ENCODE results near the gene PRDM16. TPM values are rescaled to one million over a fixed set of nuclear protein-coding genes. Genes with fewer than 3 reads are reported as not detected.

PRDM16 gene
- total RNA-seq, 2 donors from 2014 or later, result not detected

- ATAC-seq (replicated peaks), result no peak
- no peaks in the 10 kb centered on the region for H3K36me3 Mint-ChIP-seq (ENCODE audit: low read depth)
- H3K27me3 Mint-ChIP-seq, result peaks cover 4% of the 10 kb centered on the region
- no peaks in the 10 kb centered on the region for H3K9me3 Mint-ChIP-seq
- no peak overlapping the region for H3K4me3 Mint-ChIP-seq
- H3K4me1 Mint-ChIP-seq, result no peaks in the 10 kb centered on the region
- no peak overlapping the region for H3K27ac Mint-ChIP-seq
These were observed 198.0 kb downstream of the PRDM16 start for GRCh38 chr1:3266870-3267549.

GRCh38 chr1:3267550-3268270, 198.7 kb downstream of the PRDM16 start:
- no peaks in the 10 kb centered on the region for H3K4me1 Mint-ChIP-seq
- no peak for ATAC-seq (replicated peaks)
- no peaks in the 10 kb centered on the region for H3K36me3 Mint-ChIP-seq (ENCODE audit: low read depth)
- H3K4me3 Mint-ChIP-seq, result no peak overlapping the region
- peaks cover 4% of the 10 kb centered on the region for H3K27me3 Mint-ChIP-seq
- no peak overlapping the region for H3K27ac Mint-ChIP-seq
- H3K9me3 Mint-ChIP-seq, result no peaks in the 10 kb centered on the region

GRCh38 chr1:3268281-3268680, 199.3 kb downstream of the PRDM16 start:
- H3K36me3 Mint-ChIP-seq (ENCODE audit: low read depth), result no peaks in the 10 kb centered on the region

GRCh38 chr1:3270403-3271245, 201.6 kb downstream of the PRDM16 start:
- Mint-ChIP-seq H3K9me3 (no peaks in the 10 kb centered on the region), H3K27me3 (peaks cover 4% of the 10 kb centered on the region), H3K36me3 (ENCODE audit: low read depth) (no peaks in the 10 kb centered on the region), H3K27ac (no peak overlapping the region), H3K4me1 (no peaks in the 10 kb centered on the region), H3K4me3 (no peak overlapping the region)
- ATAC-seq (replicated peaks), result peak; percentile 26

More at GRCh38 chr1:3268281-3268680, 199.3 kb downstream of the PRDM16 start:
- no peak for ATAC-seq (replicated peaks)
- Mint-ChIP-seq H3K27ac (no peak overlapping the region), H3K27me3 (peaks cover 4% of the 10 kb centered on the region), H3K4me3 (no peak overlapping the region), H3K9me3 (no peaks in the 10 kb centered on the region), H3K4me1 (no peaks in the 10 kb centered on the region)

- Mint-ChIP-seq H3K27me3 (peaks cover 4% of the 10 kb centered on the region), H3K9me3 (no peaks in the 10 kb centered on the region), H3K27ac (no peak overlapping the region), H3K4me1 (no peaks in the 10 kb centered on the region), H3K36me3 (ENCODE audit: low read depth) (no peaks in the 10 kb centered on the region), H3K4me3 (no peak overlapping the region)
- ATAC-seq (replicated peaks), result no peak
These were observed 202.9 kb downstream of the PRDM16 start for GRCh38 chr1:3271866-3272265.

- Mint-ChIP-seq H3K27ac (no peak overlapping the region), H3K27me3 (no peaks in the 10 kb centered on the region), H3K4me3 (no peak overlapping the region), H3K36me3 (ENCODE audit: low read depth) (no peaks in the 10 kb centered on the region), H3K4me1 (no peaks in the 10 kb centered on the region), H3K9me3 (no peaks in the 10 kb centered on the region)
- no peak for ATAC-seq (replicated peaks)
These were observed 203.5 kb downstream of the PRDM16 start for GRCh38 chr1:3272321-3273045.

GRCh38 chr1:3273447-3273846, 204.4 kb downstream of the PRDM16 start:
- no peak overlapping the region for H3K27ac Mint-ChIP-seq
- no peaks in the 10 kb centered on the region for H3K36me3 Mint-ChIP-seq (ENCODE audit: low read depth)
- H3K4me1 Mint-ChIP-seq, result no peaks in the 10 kb centered on the region
- no peak for ATAC-seq (replicated peaks)
- no peaks in the 10 kb centered on the region for H3K27me3 Mint-ChIP-seq
- no peaks in the 10 kb centered on the region for H3K9me3 Mint-ChIP-seq
- H3K4me3 Mint-ChIP-seq, result no peak overlapping the region

- Mint-ChIP-seq H3K9me3 (no peaks in the 10 kb centered on the region), H3K27ac (no peak overlapping the region), H3K4me1 (no peaks in the 10 kb centered on the region), H3K36me3 (ENCODE audit: low read depth) (no peaks in the 10 kb centered on the region), H3K4me3 (no peak overlapping the region), H3K27me3 (no peaks in the 10 kb centered on the region)
- ATAC-seq (replicated peaks), result no peak
These were observed 206.0 kb downstream of the PRDM16 start for GRCh38 chr1:3274972-3275371.

- H3K27me3 Mint-ChIP-seq, result no peaks in the 10 kb centered on the region
- H3K4me1 Mint-ChIP-seq, result no peaks in the 10 kb centered on the region
- no peaks in the 10 kb centered on the region for H3K36me3 Mint-ChIP-seq (ENCODE audit: low read depth)
- H3K27ac Mint-ChIP-seq, result no peak overlapping the region
- H3K4me3 Mint-ChIP-seq, result no peak overlapping the region
- ATAC-seq (replicated peaks), result no peak
- no peaks in the 10 kb centered on the region for H3K9me3 Mint-ChIP-seq
These were observed 206.7 kb downstream of the PRDM16 start for GRCh38 chr1:3275471-3276340.

- peaks cover under 1% of the 10 kb centered on the region for H3K27me3 Mint-ChIP-seq
- no peaks in the 10 kb centered on the region for H3K4me1 Mint-ChIP-seq
- no peak overlapping the region for H3K27ac Mint-ChIP-seq
- no peak for ATAC-seq (replicated peaks)
- H3K9me3 Mint-ChIP-seq, result no peaks in the 10 kb centered on the region
- H3K4me3 Mint-ChIP-seq, result no peak overlapping the region
- H3K36me3 Mint-ChIP-seq (ENCODE audit: low read depth), result no peaks in the 10 kb centered on the region
These were observed 207.4 kb downstream of the PRDM16 start for GRCh38 chr1:3276341-3276800.

- H3K4me1 Mint-ChIP-seq, result no peaks in the 10 kb centered on the region
These were observed 208.0 kb downstream of the PRDM16 start for GRCh38 chr1:3277011-3277471.

GRCh38 chr1:3277623-3278022, 208.6 kb downstream of the PRDM16 start:
- peaks cover 3% of the 10 kb centered on the region for H3K27me3 Mint-ChIP-seq
- H3K27ac Mint-ChIP-seq, result no peak overlapping the region
- no peaks in the 10 kb centered on the region for H3K9me3 Mint-ChIP-seq
- H3K4me1 Mint-ChIP-seq, result no peaks in the 10 kb centered on the region
- H3K36me3 Mint-ChIP-seq (ENCODE audit: low read depth), result no peaks in the 10 kb centered on the region
- no peak overlapping the region for H3K4me3 Mint-ChIP-seq
- ATAC-seq (replicated peaks), result no peak

More at GRCh38 chr1:3277011-3277471, 208.0 kb downstream of the PRDM16 start:
- Mint-ChIP-seq H3K36me3 (ENCODE audit: low read depth) (no peaks in the 10 kb centered on the region), H3K4me3 (no peak overlapping the region), H3K27me3 (peaks cover 3% of the 10 kb centered on the region), H3K27ac (no peak overlapping the region), H3K9me3 (no peaks in the 10 kb centered on the region)
- ATAC-seq (replicated peaks), result no peak

GRCh38 chr1:3278416-3279181, 209.6 kb downstream of the PRDM16 start:
- no peak overlapping the region for H3K4me3 Mint-ChIP-seq
- no peak overlapping the region for H3K27ac Mint-ChIP-seq
- H3K4me1 Mint-ChIP-seq, result no peaks in the 10 kb centered on the region
- H3K27me3 Mint-ChIP-seq, result peaks cover 3% of the 10 kb centered on the region
- no peaks in the 10 kb centered on the region for H3K9me3 Mint-ChIP-seq
- no peaks in the 10 kb centered on the region for H3K36me3 Mint-ChIP-seq (ENCODE audit: low read depth)
- no peak for ATAC-seq (replicated peaks)

Measured in activated T-helper 17 cell treated with anti-CD3 and anti-CD28 coated beads, Interleukin-2, amount 50 U/mL, for 72 hours (primary cell).